BE2C (cell line): ENCODE measurements around the gene REV1.

Experiments
- DNase-seq: peaks from one replicate; pipeline ENCODE4 v3.0.0-alpha.2; 2020
- H3K27me3 ChIP-seq: fragments of 250-450 bp; sonication (Bioruptor Pico); 2 replicates; pipeline ENCODE4 v1.5.1; 2020; ENCODE audit warnings: mild to moderate bottlenecking
- H3K36me3 ChIP-seq: fragments of 250-450 bp; sonication (Bioruptor Pico); 2 replicates; pipeline ENCODE4 v1.5.1; 2020; ENCODE audit warnings: mild to moderate bottlenecking
- H3K4me1 ChIP-seq: fragments of 250-450 bp; sonication (Bioruptor Pico); 2 replicates; pipeline ENCODE4 v1.5.1; 2020
- H3K4me3 ChIP-seq: 2 replicates; pipeline ENCODE4 v1.5.1; 2011; ENCODE audit warnings: low read depth, low read length
- H3K9me3 ChIP-seq: fragments of 250-450 bp; sonication (Bioruptor Pico); 2 replicates; pipeline ENCODE4 v1.5.1; 2020
- TF ChIP-seq, protein P1 (sequence below): IDR thresholded peaks from 2 replicates; pipeline ENCODE4 v1.5.1; 2012; ENCODE audit warnings: mild to moderate bottlenecking, low read depth, low read length

REV1 gene

DNA sequence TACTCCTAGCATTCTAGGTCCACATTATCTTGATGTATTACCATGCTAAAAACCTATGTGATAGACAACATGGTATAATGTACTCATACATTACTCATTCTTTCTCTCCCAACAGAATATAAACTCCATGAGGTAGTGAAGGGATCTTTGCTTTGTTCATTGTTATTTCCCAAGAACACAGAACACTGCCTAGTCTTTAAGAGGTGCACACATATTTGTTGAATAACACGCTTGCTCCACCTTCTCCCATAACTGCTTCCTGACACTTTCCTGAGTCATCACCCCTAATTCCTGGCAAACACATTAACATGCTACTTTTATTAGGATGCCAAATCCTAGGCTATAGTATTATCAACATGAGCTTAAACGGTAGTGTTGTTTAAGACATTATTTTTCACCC, 41.3 kb downstream of the REV1 start:
- H3K36me3 ChIP-seq: no peaks in the 10 kb centered on the region
- TF ChIP-seq, protein P1, sequence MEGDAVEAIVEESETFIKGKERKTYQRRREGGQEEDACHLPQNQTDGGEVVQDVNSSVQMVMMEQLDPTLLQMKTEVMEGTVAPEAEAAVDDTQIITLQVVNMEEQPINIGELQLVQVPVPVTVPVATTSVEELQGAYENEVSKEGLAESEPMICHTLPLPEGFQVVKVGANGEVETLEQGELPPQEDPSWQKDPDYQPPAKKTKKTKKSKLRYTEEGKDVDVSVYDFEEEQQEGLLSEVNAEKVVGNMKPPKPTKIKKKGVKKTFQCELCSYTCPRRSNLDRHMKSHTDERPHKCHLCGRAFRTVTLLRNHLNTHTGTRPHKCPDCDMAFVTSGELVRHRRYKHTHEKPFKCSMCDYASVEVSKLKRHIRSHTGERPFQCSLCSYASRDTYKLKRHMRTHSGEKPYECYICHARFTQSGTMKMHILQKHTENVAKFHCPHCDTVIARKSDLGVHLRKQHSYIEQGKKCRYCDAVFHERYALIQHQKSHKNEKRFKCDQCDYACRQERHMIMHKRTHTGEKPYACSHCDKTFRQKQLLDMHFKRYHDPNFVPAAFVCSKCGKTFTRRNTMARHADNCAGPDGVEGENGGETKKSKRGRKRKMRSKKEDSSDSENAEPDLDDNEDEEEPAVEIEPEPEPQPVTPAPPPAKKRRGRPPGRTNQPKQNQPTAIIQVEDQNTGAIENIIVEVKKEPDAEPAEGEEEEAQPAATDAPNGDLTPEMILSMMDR: no peak
- no peaks in the 10 kb centered on the region for H3K27me3 ChIP-seq
- no peak for DNase-seq
- H3K4me1 ChIP-seq: no peaks in the 10 kb centered on the region
- no peak overlapping the region for H3K4me3 ChIP-seq
- H3K9me3 ChIP-seq: no peaks in the 10 kb centered on the region

DNA sequence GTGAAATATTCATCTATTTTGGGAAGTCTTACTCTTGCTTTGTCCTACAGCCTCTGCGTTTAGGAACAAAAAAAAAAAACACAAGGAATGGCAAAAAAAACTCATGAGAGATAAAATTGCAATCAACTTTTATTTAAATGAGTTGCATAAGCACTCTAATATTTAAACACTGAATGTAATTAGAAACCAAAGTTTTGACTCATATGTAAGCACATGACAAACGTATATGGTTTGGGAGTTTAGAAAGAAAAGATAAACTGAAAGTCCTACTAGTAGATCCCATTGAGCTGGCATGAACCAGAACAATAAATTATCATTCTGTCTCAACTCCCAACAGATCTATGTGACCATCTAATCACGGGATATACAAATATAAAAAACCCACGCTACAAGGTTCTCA, 44.8 kb downstream of the REV1 start:
- no peak for DNase-seq
- TF ChIP-seq, protein P1: no peak
- Histone ChIP-seq H3K4me1 (no peaks in the 10 kb centered on the region), H3K4me3 (no peak overlapping the region), H3K27me3 (no peaks in the 10 kb centered on the region), H3K36me3 (no peaks in the 10 kb centered on the region), H3K9me3 (no peaks in the 10 kb centered on the region)

DNA sequence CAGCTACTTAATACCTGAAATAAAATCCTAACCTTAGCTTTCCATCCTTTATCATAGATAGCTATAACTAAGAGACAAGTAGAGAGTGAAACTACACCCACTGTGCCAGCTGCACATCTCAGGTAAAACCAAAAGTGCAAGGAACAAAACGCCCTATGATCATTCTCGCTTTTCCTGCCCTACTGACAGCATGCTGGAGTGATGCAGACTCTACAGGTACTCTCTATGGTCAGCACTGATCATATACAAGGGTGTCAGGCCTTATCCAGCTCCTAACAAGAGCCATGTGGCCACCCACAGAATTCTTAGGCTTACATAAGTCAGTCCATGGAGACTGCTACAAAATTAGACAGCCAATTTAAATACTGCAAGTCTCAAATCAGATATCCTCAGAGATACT, 45.6 kb downstream of the REV1 start:
- Histone ChIP-seq H3K27me3 (no peaks in the 10 kb centered on the region), H3K4me1 (no peaks in the 10 kb centered on the region), H3K4me3 (no peak overlapping the region), H3K36me3 (no peaks in the 10 kb centered on the region), H3K9me3 (no peaks in the 10 kb centered on the region)
- DNase-seq: no peak
- TF ChIP-seq, protein P1: no peak

DNA sequence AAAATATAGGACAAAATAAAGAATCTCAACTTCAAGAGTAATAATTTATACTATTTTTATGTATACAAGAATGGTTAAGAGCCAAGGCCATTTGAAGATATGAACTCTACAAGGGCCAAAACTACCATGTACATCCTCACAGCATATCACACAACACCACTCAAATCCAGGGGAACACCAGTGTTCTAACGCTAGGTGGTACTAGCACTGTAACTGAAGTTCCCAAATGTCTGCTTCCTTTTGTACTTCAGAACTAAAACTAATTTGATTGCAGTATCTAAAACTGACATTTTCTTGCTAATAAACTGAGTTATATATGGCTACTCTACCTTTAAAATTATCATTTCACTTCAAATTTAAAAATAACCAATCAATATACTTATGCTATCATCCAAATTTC, 47.0 kb downstream of the REV1 start:
- no peaks in the 10 kb centered on the region for H3K27me3 ChIP-seq
- H3K4me3 ChIP-seq: no peak overlapping the region
- no peaks in the 10 kb centered on the region for H3K36me3 ChIP-seq
- no peaks in the 10 kb centered on the region for H3K9me3 ChIP-seq
- H3K4me1 ChIP-seq: no peaks in the 10 kb centered on the region
- TF ChIP-seq, protein P1: peak; percentile 47
- no peak for DNase-seq

DNA sequence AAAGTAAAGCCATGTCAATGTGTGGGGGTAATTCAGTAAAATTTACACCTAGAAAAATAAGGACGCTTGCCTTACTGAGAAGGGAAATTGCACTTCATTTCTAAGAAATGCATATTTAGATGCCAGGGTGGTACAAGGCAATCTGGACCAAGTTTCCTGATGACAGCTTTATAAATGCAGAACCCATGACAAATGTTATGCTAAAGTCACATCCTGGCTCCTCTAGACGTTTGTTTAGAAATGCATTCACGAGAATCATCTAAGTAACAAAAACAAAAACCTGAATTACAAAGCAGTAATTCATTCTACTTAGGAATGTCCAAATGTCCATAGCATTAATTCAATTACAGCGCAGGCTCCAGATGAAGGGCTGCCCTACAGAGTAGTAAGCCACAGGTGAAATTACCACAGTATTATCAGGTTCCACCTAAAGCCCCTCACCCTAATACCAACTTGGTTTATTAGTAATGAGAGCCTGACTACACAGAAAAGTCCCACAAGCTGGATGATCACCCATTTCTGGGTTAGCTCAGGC, 49.8 kb downstream of the REV1 start:
- Histone ChIP-seq H3K4me3 (no peak overlapping the region), H3K36me3 (no peaks in the 10 kb centered on the region)

DNA sequence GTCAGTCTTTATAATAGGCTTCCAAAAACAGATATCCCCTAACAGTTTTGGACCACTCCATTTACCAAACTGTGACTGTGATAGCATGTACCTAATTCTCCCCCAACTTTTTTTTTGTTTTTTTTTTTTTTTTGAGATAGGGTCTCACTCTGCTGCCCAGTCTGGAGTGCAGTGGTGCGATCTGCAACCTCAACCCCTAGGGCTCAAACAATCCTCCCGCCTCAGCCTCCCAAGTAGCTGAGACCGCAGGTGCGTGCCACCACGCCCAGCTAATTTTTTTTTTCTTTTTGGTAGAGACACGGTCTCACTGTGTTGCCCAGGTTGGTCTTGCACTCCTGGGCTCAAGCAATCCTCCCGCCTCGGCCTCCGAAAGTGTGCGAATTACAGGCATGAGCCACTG, 52.9 kb downstream of the REV1 start:
- DNase-seq: no peak
- no peaks in the 10 kb centered on the region for H3K9me3 ChIP-seq
- TF ChIP-seq, protein P1: no peak

More for the DNA sequence above, 49.8 kb downstream of the REV1 start:
- Histone ChIP-seq H3K4me1 (no peaks in the 10 kb centered on the region), H3K9me3 (no peaks in the 10 kb centered on the region), H3K27me3 (no peaks in the 10 kb centered on the region)
- TF ChIP-seq, protein P1: no peak
- DNase-seq: no peak

More for the DNA sequence above, 52.9 kb downstream of the REV1 start:
- no peaks in the 10 kb centered on the region; the same call in 1 of the 2 replicates for H3K36me3 ChIP-seq
- no peak overlapping the region for H3K4me3 ChIP-seq
- no peaks in the 10 kb centered on the region for H3K4me1 ChIP-seq
- H3K27me3 ChIP-seq: no peaks in the 10 kb centered on the region
